ENCODE measurements around the gene C22orf39.
A peak's percentile ranks its signal among the peaks of the same experiment; 100 is the strongest.

C22orf39 gene, protein sequence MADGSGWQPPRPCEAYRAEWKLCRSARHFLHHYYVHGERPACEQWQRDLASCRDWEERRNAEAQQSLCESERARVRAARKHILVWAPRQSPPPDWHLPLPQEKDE

DNA sequence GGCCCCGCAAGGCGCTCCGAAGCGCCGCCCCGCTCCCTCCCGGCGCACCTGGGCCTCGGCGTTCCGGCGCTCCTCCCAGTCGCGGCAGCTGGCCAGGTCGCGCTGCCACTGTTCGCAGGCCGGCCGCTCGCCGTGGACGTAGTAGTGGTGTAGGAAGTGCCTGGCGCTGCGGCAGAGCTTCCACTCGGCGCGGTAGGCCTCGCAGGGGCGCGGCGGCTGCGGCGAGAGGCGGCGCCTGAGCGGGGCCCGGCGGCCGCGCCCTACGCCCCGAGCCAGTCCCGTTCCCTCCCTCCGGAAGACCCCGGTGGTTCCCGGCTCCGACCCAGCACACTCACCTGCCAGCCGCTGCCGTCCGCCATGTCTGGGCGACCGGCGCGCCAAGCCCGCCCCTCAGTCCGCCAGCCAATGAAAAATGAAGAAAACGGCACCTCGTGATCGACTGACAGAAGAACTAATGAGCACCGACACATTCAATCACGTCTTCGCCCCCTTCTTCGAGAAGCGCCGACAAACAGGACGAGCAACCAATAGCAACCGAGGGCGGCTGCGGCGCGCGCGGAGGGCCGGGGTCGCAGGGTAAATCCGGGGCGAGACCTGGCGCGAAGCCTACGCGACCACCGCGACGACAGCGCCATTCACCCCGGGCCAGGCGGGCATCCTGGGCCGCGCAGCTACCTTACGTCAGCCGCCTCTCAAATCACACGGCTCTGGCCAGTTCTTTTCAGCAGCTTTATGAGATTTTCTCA, at the start of gene C22orf39:
Gene C22orf39, minus strand, starts transcription at position 382 of the 746 bp plus-strand sequence. Its CDS starts 23 bp downstream, at position 359.
- peak; percentile 65 to 79 (median 72) for DNase-seq (ENCODE audit: low read depth in 4 of 4, low spot score in 1 of 4)

DNA sequence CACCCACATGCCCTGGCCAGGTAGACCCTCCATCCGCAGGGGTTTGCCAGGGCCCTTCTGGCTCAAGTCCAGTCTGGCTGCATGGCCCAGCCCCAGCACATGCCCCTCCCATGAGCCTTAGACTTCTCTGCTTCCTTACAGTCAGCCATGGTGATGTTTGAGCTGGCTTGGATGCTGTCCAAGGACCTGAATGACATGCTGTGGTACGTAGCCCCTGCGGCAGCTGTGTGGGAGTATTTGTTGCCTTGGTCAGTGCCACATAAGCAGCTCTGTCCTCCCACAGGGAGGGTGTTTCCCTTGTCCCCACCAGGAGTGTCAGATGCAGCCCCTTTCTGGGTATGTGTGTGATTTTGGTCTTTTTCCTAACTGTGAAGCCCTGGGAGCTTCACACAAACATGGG, 49.7 kb upstream of the C22orf39 start:
- no peak for DNase-seq (ENCODE audit: low read depth in 4 of 4, low spot score in 1 of 4)

DNA sequence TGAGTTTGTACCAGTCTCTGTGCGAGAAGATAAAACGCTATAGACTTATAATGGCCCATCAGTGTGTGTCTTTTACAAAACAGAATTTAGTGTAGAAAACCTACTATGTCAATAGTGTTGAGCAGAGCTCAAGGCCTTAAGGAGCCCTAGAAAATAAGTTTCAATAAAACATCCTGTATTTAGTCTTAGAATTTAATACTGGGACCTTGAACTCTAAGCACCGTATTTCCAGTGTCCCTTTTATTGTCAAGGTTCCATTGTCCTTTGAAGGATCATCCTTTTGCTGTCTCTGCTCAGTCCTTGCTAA, 48.8 kb upstream of the C22orf39 start:
- no peak for DNase-seq (ENCODE audit: low read depth in 4 of 4, low spot score in 1 of 4)

DNA sequence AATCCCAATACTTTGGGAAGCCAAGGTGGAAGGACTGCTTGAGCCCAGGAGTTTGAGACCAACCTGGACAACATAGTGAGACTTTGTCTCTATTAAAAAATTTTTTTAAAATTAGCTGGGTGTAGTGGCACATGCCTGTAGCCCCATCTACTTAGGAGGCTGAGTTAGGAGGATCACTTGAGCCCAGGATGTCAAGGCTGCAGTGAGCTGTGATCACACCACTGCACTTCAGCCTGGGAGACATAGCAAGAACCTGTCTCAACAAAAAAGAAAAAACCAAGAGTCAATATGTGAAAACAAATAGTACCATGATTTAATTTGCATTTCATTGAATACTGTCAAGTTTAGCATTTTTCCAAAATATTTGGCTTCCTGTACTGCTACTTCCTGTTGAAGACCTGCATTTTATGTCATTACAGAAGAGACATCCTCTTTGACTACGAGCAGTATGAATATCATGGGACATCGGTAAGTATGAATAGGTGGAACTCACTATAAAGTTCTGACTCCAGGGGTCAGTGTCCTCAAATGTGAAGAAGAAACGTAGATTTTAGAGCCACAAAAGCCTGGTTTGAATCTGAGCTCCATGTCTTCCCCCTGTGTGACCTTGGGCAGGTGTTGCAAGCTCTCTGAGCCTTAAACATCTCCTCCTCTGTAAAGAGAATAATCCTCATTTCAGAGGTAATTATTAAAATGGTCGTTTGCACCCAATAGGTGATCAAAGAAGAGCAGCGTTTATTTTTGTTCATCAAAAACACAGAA, 48.2 kb upstream of the C22orf39 start:
- no peak for DNase-seq (ENCODE audit: low read depth in 4 of 4, low spot score in 1 of 4)

DNA sequence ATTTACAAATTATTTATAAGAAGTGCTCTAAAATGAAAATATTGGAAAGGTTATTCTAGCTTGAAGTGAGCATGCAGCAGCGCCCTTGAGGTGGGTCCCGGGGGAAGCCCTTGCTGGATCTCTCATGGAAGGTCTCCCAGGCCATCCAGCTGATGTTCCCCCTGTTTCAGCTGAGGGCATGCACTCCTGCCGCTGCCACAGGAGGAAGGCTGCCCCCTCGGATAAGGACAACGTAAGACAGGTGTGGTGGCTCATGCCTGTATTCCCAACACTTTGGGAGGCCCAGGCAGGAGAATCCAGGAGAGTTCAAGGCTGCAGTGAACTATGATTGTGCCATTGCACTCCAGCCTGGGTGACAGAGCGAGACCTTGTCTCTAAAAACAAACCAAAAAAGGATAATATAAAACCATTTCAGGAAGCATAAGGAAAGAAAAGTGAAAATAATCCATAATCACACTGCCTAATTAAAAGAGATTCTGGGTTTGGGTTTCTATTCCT, 47.2 kb upstream of the C22orf39 start:
- DNase-seq (ENCODE audit: low read depth in 4 of 4, low spot score in 1 of 4) = no peak

DNA sequence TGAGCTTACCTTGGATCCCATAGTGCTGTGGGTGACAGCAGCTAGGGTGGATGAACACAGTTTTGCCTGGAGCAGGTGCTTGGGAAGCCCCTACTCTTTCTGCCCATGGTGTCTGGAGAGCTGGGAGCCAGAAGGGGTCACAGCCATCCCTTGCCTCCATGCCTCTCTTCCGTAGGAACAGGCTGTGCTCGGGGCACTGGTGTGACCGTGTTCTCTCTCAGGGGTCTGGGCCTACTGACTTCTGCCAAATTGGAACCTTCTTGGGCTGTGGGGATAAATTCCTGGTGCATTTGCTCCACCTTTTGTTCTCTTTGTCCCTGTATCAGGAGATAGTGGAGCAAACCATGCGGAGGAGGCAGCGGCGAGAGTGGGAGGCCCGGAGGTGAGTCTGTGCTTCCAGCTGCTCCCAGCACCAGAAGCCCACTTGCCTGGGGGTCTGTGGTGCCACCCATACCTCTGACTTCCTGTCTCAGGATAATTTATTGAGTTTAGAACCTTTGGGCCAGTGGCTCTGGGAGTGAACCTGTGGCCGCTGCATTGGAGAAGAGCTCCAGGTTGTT, 46.6 kb upstream of the C22orf39 start:
- no peak for DNase-seq (ENCODE audit: low read depth in 4 of 4, low spot score in 1 of 4)

DNA sequence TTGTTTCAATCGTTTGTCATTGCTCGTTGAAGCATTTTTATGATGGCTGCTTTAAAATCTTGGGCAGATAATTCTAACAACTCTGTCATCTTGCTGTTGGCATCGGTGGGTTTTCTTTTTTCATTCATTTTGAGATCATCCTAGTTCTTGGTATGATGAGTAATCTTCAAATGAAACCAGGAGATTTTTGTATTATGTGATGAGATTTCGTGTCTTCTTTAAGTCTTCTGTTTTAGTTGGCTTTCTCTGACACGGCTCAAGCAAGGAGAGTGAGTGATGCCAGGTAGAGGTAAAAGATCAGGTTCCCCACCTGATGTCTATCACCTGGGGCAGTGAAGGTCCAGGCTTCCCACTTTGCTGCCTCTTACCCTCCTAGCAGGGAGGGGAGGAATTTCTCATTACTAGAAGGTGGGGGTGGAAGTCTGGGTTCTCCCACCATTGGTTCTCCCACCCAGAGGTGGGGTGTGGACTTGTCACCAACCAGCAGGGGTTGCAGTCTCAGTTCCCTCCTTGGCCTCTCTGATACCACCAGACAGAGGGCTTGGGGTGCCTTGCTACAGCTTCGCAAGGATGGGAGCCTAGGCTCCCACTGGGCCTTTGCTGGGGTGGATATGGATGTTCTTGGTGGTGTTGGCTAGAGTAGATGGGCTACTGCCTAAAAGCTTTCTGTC, 45.1 kb upstream of the C22orf39 start:
- no peak for DNase-seq (ENCODE audit: low read depth in 4 of 4, low spot score in 1 of 4)

DNA sequence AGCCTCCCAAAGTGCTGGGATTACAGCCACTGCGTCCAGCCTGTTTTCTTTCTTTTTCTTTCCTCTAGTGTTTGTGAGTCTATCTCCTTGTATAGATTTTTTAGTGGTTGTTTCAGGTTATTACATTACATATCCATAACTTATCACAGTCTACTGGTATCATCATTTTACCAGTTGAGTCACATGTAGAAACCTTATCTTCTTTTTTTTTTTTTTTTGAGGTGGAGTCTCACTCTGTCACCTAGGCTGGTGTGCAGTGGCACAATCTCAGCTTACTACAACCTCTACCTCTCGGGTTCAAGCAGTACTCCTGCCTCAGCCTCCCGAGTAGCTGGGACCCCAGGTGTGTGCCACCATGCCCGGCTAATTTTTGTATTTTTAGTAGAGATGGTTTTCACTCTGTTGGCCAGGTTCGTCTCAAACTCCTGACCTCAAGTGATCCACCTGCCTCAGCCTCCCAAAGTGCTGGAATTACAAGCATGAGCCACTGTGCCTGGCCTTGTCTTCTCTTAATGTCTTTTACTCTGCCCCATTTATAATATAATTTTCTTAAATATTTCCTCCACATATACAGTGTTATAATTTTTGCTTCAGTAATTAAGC, 43.2 kb upstream of the C22orf39 start:
- DNase-seq (ENCODE audit: low read depth in 4 of 4, low spot score in 1 of 4) = no peak

DNA sequence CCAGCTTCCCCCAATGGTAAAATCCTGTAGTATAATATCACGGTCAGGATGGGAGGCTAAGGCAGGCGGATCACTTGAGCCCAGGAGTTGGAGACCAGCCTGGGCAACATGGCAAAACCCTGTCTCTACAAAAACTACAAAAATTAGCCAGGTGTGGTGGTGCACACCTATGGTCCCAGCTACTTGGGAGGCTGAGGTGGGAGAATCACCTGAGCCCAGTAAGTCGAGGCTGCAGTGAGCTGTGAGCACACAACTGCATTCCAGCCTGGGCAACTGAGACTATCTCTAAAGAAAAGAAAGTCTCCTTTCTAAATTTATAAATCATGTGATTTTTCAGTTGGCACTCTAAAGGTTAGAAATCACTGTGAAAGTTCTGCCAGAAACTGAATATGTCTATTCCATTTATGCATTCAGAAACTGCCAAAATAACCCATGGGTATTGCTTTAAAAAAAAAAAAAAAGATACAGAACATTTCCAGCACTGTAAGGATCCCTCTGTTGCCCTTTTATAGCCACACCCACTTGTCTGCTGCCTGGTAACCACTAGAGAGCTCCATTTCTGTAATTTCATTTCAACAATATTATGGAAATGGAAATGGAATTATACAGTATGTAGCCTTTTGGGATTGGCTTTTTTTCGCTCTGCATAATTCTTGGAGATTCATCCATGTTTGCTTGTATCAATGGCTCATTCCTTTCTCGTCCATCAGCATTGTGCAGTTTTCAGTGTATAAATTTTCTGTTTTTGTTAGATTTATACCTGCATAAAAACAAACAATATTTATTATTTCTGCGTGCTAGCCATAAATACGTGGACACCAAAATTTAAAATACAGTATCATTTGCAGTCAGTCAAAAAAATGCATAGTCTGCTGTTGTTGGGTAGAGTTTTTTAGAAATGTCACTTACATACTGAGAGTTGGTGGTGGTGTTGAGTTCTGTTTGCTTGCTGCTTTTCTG, 41.7 kb upstream of the C22orf39 start:
- DNase-seq (ENCODE audit: low read depth in 4 of 4, low spot score in 1 of 4) = no peak

DNA sequence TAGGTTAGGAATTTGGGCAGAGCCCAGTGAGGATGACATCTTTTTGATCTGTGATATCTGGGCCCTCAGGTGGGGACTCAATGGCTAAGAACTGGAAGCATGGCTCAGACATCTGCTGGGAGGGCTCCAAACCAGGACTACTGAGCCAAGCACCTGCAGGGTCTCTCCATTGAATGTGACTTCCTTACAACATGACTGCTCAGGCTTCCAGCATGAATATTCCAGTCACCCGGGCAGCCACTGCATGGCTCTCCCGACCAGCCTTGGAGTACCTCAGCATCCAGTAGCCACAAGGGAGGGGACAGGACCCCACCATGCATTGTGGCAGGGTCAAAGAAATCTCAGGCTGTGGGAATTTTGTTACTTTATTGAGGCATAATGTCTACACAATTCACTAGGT, 40.8 kb upstream of the C22orf39 start:
- DNase-seq (ENCODE audit: low read depth in 4 of 4, low spot score in 1 of 4) = no peak

DNA sequence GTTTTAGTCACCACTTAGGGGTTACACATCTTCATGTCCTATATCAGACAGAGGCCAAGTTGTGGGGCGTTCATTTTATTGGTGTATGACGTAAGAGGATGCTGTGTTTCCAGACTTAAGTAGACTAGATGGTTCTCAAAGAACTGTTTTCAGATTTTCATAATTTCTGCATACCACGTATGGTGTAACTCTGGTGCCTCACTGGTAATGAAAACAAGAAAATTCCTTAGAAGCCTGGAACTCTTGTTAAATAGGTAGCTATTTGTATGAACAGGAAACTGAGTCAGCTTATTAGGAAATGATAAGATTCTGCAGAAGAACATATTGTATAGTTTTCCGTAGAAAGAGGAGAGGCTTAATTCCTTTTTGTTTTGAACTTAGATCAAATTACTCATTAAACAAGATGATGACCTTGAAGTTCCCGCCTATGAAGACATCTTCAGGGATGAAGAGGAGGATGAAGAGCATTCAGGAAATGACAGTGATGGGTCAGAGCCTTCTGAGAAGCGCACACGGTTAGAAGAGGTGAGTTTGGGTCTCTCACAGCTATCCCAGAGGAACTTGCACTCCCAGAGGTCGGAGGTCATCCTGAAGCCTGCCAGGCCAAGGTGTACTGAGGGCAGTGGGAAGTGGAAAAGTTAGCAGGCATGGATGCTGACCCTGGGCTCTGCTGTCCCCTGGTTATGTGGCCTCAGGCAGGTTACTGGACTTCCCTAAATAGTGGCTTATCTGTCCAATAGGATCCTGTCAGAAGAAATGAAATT, 36.2 kb upstream of the C22orf39 start:
- no peak for DNase-seq (ENCODE audit: low read depth in 4 of 4, low spot score in 1 of 4)

DNA sequence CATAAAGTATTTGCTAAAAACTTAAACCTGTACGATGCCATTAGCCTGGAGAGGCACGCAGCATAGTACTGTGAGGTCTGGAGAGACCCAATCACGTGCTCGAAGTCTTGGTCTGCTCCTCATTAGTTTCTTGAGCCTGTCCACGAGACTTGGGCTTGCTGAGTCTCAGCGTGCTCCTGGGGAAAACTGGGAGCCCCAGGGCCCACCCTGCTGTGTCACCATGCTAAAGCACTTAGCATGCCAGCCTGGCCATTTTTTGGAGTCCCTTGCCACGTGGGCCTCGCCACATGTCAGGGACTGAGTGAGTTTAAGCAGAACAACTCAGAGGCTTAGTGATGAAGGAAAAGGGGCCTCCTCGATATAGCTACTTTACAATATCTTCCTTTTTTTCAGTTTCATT, 34.8 kb upstream of the C22orf39 start:
- no peak for DNase-seq (ENCODE audit: low read depth in 4 of 4, low spot score in 1 of 4)

DNA sequence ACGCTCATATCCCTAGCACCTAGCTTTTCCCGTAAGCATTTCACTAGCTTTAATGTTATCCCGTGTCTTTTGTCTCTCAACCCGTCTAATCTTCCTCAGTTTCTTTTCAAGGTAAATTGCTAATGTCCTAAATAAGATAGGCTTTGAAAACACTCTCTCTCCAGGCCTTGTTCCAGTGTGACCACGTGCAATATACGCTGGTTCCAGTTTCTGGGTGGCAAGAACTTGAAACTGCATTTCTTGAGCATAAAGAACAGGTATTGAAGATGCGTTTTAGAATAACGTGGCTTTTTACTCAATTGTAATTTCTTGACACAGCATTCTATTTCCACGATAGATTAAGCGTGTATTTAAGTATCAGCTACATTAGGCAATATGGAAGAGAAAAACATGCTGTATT, 33.3 kb upstream of the C22orf39 start:
- no peak for DNase-seq (ENCODE audit: low read depth in 4 of 4, low spot score in 1 of 4)

DNA sequence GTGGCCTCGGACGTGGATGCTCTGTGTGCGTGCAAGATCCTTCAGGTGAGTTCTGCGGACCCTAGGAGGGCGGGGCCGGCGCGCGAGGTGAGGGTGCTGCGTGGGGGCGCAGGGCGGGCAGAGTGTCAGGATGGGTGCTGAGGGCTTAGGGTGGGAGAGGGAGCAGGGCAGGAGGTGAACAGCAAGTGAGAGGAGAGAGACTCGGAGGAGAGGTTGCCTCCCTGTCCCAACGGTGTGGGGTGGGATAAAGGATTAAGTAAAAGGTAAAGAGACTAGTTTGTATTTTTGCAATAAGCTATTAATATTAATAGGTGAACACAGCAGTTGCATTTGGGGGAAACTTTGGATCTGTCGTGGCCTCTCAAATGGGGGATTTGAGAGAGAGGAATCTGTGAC, 32.7 kb upstream of the C22orf39 start:
- DNase-seq (ENCODE audit: low read depth in 4 of 4, low spot score in 1 of 4) = no peak

DNA sequence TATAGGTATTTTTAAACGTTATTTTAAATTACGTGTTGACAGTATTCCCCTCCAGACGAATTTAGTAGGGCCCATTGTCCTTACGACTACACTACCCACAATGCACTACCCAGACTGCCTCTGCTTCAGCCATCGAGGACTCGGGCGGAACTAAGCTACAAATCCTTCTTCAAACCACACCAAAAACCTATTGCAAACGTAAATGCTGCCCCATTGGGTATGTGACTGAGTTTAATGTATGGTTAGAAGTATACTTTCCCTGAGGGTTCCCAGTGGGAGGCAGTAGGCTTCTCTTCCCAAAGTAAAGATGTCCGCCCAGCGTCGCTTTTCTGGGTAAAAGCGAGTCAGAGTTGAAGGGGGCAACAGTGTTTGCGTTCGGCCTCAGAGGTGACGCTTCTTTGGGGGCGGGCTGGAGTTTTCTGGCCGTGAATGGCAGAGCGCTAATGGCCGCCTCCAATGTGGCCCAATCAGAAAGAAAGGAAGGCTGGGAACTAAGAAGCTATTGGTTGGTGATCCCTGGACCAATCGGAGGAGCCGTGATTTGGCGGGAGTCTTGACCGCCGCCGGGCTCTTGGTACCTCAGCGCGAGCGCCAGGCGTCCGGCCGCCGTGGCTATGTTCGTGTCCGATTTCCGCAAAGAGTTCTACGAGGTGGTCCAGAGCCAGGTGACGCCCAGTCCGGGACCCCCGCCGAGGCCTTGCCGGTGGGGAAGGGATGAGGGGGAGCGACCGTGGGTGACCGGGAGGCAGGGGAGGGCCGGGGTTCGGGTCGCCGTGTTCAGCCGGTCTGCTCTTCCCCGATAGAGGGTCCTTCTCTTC, 32.1 kb upstream of the C22orf39 start, which contains the start of gene CDC45:
Gene CDC45, plus strand, starts transcription at position 566 of the 818 bp plus-strand sequence. Its CDS starts 49 bp downstream, at position 615.
- DNase-seq (ENCODE audit: low read depth in 4 of 4, low spot score in 1 of 4) = peak; percentile 84 to 90 (median 88)

DNA sequence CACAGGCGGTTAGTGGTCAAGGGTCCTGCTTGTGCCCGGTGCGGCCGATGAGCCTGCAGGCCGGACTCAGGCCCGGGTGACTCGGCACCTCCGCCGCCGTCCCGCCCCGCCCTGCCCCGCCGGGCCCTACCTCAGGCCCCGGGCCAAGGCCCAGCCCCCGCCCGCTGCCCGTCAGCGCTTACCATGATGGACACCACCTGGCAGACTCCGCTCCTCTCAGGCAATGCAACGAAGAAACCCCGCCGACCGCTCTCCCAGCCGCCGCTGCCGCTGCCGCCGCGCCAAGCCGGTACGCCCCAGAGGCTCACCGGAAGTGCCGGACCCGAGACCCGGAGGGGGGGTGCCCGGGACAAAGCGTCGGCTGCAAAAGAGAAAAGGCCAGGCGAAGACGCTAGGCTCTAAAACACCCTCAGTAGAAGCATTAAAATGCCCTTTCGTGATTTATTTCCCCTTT, 31.4 kb upstream of the C22orf39 start, which contains the start of gene UFD1:
Gene UFD1, minus strand, starts transcription at position 293 of the 454 bp plus-strand sequence. Its CDS starts 108 bp downstream, at position 185.
- DNase-seq (ENCODE audit: low read depth in 4 of 4, low spot score in 1 of 4) = peak; percentile 60 to 70 (median 64)

DNA sequence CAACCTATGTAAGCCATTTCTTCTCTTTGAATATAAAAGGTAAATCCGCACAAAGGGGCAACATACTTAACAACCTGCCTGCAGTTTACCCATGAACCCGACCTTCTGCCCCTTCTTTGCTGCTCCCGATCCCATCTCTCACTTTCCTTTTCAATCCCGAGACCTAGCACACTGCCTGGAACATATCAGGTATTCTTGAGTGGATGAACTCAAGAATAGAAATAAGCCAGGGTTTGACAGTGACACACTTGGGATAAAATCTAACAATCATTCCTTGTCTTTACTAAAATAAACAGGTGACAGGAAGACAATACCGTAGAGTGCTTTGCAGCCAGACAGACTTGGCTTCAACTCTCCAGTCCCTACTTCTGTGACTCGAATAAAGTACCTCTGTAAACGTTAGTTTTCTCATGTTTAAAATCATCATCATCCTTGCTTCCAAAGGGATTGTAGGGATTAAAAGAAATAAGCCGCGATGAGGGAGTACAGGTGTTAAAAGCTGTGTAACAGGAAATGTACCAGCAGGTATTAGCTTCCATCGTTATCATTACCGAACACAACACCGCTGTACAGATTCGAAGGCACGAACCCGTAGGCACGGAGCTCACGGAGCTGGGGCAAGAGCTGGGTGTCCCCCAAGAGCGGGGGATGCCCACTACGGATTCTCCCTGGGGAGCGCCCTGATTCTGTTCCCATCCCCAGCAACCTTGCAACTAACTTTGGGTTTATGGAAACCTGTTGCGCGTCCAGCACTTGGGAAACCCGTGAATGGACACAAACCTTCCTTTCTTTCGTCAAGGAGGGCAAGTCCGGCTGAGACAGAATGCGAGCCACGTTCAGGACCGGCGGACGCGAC, 30.8 kb upstream of the C22orf39 start:
- DNase-seq (ENCODE audit: low read depth in 4 of 4, low spot score in 1 of 4) = no peak

All from stimulated activated CD4-positive, alpha-beta T cell treated with anti-CD3 and anti-CD28 coated beads, Interleukin-1b, Interleukin-23, amount 100 ng/mL, for 24 hours (primary cell).